T follicular helper cell (primary cell): ENCODE measurements around the gene PAFAH1B1.
"Not testable (repeated sequence)": the region's sequence is repeated elsewhere in the genome, so short reads cannot be mapped to it uniquely, and the experiment has no call there.

Experiments used
- DNase-seq: peaks from one replicate; pipeline ENCODE4 v3.0.0-alpha.2; 2020; ENCODE audit warnings: low read depth

The PAFAH1B1 gene

GRCh38 chr17:2635675-2636074, 42.2 kb downstream of the PAFAH1B1 start:
- no peak for DNase-seq

GRCh38 chr17:2636169-2636930, 42.9 kb downstream of the PAFAH1B1 start:
- no peak for DNase-seq

GRCh38 chr17:2637422-2637821, 44.0 kb downstream of the PAFAH1B1 start:
- DNase-seq, result no peak

DNA sequence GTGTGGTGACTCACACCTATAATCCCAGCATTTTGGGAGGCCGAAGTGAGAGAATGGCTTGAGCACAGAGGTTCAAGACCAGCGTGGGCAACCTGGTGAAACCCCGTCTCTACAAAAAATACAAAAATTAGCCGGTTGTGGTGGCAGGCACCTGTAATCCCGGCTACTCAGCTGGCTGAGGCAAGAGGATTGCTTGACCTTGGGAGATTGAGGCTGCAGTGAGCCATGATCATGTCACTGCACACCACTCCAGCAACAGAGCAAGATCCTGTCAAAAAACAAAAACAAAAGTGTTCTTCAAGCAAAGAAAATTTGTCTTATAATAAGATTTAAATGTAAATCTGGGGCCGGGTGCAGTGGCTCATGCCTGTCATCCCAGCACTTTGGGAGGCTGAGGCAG, 51.5 kb downstream of the PAFAH1B1 start:
- DNase-seq, result no peak

GRCh38 chr17:2647957-2648356, 54.5 kb downstream of the PAFAH1B1 start:
- DNase-seq, result no peak

- no peak for DNase-seq
These were observed 55.7 kb downstream of the PAFAH1B1 start for GRCh38 chr17:2649191-2649590.

GRCh38 chr17:2652911-2653310, 59.5 kb downstream of the PAFAH1B1 start:
- DNase-seq, result not testable (repeated sequence)

DNA sequence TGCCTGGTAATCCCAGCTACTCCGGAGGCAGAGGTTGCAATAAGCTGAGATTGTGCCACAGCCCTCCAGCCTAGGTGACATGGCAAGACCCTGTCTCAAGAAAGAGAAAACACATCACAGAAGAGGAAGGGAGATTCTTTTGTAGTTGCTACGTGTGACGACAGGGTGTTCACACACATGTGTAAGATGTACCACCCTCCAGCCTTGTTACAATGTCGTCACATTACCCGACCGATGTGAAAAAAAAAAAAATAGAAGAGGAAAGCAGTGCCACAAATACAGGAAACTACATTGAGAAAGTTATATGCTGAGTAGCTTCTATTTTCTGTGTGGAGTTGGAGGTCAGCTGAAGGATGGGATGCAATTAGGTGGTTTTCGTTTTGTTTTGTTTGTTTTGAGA, 62.1 kb downstream of the PAFAH1B1 start:
- DNase-seq, result no peak

- DNase-seq, result no peak
These were observed 62.8 kb downstream of the PAFAH1B1 start for GRCh38 chr17:2656283-2656682.

DNA sequence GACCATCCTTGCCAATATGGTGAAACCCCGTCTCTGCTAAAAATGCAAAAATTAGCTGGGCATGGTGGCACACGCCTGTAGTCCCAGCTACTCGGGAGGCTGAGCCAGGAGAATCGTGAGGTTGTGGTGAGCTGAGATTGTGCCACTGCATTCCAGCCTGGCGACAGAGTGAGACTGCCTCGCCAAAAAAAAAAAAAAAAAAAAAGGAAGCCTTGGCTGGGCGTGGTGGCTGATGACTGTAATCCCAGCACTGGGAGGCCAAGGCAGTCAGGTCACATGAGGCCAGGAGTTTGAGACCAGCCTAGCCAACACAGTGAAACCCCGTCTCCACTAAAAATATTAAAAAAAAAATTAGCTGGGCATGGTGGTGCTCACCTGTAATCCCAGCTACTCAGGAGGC, 65.9 kb downstream of the PAFAH1B1 start:
- not testable (repeated sequence) for DNase-seq

DNA sequence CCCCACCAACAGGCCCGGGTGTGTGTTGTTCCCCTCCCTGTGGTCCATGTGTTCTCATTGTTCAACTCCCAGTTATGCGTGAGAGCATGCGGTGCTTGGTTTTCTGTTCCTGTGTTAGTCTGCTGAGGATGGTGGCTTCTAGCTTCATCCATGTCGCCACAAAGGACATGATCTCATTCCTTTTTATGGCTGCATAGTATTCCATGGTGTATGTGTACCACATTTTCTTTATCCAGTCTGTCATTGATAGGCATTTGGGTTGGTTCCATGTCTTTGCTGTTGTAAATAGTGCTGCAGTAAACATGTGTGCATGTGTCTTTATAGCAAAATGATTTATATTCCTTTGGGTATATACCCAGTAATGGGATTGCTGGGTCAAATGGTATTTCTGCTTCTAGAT, 67.0 kb downstream of the PAFAH1B1 start:
- not testable (repeated sequence) for DNase-seq

GRCh38 chr17:2672026-2672425, 78.6 kb downstream of the PAFAH1B1 start:
- DNase-seq, result no peak

GRCh38 chr17:2679247-2679646, 85.8 kb downstream of the PAFAH1B1 start:
- DNase-seq, result not testable (repeated sequence)

- no peak for DNase-seq
These were observed 87.5 kb downstream of the PAFAH1B1 start for GRCh38 chr17:2680961-2681360.

DNA sequence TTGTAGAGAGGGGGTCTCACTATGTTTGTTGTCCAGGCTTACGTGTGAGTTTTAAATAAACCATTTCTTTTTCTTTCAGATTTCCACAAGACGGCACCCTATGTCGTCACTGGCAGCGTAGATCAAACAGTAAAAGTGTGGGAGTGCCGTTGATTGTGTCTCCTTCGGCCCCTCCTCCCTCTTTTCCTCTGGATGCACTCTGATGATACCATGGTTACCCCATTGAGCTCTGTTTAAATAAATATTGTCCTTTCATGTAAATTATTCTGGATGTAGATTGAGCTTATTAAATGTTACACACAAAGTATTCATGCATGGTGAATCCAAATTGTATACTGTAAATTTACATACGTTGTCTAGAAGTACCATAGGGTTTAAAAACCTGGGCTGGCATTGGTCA, 88.2 kb downstream of the PAFAH1B1 start:
- no peak for DNase-seq

DNA sequence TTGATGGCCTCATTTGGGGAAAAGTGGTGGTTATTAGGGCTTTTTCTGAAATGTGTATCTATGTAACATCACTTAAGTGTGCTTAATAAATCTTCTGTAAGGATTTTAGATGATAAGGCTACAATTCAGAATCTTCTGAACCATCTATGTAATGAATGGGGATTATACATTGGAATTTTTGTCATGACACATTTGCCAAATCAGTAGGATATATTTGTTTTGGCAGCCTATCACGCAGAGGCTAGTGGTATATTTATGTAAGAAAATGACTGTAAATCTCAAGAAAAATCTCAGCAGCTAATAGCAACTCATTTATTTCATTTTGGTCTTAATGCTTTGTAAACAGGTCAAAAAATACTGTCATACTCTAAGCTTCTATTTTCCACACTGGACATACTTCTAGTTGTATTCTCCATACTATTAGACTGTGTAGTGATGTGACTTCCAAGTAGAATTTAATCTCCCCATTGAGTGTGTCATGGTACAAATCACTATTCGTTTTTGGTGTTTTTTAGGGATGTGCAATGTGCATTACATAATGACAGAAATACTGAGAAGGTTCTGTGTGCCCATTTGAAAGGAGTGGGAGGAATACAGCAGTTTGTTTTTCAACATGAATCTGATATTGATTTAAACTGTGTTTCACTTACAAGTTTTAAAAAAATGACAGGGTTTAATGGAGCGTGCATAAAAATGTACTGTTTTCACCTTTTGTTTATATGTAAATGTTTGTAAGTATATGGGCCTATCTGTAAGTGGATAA, 88.9 kb downstream of the PAFAH1B1 start:
- no peak for DNase-seq

DNA sequence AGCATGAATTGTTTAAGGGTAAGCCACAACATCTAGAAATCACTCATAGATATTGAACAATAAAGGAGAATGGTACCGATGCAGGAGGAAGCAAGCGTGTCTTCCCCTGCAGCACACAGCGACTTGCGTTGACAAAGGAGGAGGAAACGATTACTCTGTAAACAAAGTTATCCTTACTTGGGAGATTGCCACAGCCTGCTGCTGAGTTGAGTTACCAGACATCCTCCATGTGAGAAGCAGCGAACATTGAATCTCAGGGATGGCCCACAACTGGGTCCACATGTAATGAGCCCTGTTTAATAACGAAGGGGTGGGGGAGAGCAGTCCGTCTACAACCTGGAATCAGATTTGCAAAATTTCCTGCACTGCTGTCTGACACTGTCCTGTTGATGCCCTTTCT, 90.5 kb downstream of the PAFAH1B1 start:
- no peak for DNase-seq

DNA sequence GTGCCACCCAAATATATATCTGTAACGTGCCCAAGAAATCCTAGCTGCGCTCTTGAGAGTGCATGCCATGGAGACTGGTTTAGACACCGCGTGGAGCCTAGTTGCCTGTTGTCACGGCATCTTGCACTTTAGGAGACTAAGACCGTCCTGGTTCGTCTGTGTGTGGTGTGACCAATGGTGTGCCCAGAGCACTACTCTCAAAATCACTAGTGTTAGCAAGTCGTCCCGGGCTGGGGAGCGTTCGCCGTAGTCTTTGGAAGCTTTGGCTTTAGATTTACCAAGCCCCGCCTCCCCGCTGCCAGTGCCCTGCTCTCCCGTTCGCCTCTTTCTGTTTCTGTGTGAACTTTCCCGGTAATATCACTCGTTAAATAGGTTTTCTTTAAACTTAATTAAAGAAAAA, 91.1 kb downstream of the PAFAH1B1 start:
- no peak for DNase-seq

DNA sequence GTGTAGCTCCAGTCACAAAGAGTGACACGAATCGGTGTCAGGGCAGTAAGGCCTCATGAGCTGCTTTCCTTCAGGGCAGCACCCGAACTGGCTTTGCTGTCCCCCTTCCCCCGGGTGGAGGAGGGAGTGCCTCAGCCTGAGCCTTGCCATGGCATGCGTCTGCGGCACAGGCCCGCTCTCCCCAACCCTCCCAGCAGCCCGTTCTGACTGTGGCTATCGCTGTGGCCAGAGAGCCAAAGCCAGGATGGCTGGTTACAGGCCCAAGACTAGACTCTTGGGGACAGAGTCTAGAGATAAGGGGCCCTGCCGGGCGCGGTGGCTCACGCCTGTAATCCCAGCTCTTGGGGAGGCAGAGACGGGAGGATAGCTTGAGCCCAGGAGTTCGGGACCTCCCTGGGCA, 92.2 kb downstream of the PAFAH1B1 start:
- DNase-seq, result no peak

- no peak for DNase-seq
These were observed 93.6 kb downstream of the PAFAH1B1 start for GRCh38 chr17:2687074-2687418.

GRCh38 chr17:2688351-2689342, 95.2 kb downstream of the PAFAH1B1 start:
- DNase-seq, result no peak

DNA sequence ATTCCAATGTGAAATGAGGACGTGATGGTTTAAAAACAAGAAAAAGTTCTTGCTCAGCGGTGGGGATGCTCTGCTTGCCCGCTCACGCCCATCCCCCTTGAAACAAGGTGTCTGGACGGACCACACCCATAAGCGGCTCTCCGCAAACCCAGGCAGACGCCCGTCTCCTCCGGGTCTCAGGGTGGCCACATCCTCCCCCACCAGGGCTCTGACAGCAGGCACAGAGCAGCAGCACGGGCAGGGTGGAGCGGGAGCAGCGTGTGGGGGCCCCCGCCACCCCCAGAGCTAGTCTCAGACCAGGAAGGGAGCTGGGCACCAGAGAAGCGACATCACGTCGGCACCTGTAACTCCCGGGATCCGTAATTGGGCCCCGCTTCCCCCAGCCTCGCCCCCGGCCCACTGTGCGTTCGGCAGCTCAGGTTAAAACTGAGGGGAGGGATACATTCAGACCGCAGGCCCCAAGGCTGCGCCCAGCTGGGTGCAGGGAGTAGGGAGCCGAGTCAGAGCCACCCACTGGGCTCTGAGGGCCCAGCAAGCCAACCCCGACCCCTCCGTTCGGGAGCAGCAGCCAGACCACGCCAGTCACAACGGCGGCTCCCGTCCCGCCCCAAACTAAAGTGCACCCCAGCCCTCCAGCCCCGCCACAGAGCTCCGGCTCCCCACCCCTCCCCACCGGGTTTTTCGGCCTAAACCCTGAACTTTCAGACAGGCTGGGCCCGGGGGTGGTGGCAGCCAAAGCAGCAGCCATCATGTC, 96.1 kb downstream of the PAFAH1B1 start:
- DNase-seq, result no peak
